Stimulated activated CD4-positive, alpha-beta T cell treated with anti-CD3 and anti-CD28 coated beads, Interleukin-4, amount 100 ng/mL, for 48 hours (primary cell): ENCODE results near the gene PSMA8.
"Not testable (repeated sequence)": the region's sequence is repeated elsewhere in the genome, so short reads cannot be mapped to it uniquely, and the experiment has no call there.

Source experiments
- DNase-seq, 2 donors: peaks; one replicate each; pipeline ENCODE4 v3.0.0-alpha.2; 2020; ENCODE audit warnings: low read depth in 2 of 2

The PSMA8 gene

GRCh38 chr18:26175481-26175880, 41.8 kb downstream of the PSMA8 start:
- DNase-seq: no peak

DNA sequence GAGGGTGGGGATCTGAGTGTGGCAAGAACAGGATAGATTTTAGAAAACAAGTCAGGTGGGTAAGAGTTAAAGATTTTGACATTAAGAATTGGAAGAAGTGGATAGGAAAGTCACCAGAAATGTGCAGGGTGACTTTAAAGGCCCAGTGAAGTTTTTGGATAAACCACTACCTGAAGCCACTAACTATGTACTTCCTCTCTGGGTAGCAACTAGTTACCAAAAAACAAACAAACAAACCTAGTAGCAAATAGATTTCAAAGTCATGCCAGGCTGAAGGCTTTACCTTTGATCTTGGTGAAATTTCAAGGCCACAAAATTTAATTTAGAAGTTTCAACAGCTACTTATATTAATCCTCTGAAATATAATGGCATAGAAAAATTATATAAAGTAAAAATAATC, 42.5 kb downstream of the PSMA8 start:
- no peak for DNase-seq

- DNase-seq: no peak
Measured at GRCh38 chr18:26181343-26181826, 47.7 kb downstream of the PSMA8 start.

DNA sequence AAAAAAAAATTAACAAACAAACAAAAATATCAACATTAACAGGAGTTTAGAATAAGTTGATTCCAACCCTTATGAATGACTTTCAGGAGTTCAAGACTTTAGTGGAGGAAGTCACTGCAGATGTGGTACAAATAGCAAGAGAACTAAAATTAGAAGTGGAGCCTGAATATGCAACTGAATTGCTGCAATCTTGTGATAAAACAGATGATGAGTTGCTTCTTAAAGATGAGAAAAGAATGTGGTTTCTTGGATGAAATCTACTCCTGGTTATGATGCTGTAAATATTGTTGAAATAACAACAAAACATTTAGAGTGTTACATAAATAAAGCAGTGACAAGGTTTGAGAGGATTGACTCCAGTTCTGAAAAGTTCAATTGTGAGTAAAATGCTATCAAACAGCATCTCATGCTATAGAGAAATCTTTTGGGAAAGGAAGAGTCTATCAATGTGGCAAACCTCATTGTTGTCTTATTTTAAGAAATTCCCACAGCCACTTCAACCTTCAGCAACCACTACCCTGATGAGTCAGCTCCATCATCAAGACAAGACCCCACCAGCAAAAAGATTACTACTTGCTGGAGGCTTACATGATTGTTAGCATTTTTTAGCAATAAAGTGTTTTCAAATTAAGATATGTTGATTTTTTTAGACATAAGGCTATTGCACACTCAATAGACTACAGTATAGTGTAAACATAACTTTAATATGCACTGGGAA, 49.9 kb downstream of the PSMA8 start:
- no peak for DNase-seq

GRCh38 chr18:26185267-26185666, 51.6 kb downstream of the PSMA8 start:
- DNase-seq: no peak

DNA sequence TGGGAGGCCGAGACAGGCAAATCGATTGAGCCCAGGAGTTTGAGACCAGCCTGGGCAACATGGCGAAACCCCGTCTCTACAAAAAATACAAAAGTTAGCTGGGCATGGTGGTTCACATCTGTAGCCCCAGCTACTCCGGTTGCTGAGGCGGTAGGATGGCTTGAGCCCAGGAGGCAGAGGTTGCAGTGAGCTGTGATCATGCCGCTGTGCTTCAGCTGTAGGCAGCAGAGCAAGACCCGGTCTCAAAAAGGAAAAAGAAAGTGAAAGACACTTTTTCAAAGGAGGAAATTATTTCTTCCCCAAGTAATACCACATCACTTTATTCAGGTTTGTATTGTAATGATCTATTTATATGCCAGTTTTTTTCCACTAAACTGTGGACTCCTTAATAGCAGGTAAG, 56.8 kb downstream of the PSMA8 start:
- peak; percentile 6 to 10 for DNase-seq

GRCh38 chr18:26192233-26192632, 58.6 kb downstream of the PSMA8 start:
- DNase-seq: no peak

DNA sequence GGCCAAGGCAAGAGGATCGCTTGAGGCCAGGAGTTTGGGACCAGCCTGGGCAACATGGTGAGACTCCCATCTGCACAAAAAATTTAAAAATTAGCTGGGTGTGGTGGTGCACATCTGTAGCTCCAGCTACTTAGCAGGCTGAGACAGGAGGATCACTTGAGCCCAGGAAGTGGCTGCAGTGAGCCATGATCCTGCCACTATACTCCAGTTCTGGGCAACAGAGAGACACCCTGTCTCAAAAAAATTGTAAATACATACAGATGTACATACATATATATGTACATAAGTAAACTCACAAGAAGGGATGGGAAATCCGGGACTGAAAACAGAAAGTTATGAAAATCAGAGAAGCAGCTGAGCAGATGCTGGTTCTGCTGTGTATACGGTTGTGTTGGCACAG, 62.9 kb downstream of the PSMA8 start:
- DNase-seq: no peak

- not testable (repeated sequence) for DNase-seq
Measured at GRCh38 chr18:26202001-26202400, 68.3 kb downstream of the PSMA8 start.

- no peak for DNase-seq
Measured at GRCh38 chr18:26205318-26205717, 71.6 kb downstream of the PSMA8 start.

DNA sequence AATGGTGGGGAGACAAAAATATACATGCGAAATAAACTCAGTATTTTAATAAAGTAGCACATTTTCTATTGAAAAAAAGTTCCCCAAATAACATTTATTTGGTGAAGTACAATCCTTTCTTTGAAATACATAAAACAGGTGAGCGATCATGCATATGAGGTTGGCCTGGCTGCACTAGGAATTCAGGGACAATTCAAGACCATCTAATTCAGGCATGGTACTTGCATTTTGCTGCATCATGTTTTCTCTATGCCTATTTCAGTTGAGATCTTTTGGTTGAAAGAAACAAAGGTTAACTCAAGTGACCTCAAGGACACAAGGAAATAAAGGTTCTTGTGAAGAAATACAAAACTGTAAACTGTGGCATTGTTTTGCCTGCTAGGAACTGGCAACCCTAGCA, 72.8 kb downstream of the PSMA8 start:
- DNase-seq: no peak

DNA sequence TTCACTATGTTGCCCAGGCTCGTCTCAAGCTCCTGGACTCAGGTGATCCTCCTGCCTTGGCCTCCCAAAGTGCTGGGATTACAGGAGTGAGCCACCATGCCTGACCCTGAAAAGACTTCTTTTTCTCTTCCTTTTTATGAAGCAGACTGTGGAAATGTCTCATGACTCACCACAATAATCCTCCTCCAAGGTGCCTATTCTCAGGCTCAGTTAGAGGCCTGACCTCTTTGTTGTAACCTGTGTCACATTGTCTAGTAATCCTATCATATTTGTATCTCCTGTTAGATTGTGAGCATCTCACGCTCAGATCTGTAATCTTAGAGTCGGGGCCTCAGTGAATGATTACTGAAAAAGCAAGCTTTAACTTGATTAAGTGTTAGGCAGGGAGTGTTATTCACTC, 74.3 kb downstream of the PSMA8 start:
- no peak for DNase-seq

- no peak for DNase-seq
Measured at GRCh38 chr18:26208977-26209376, 75.3 kb downstream of the PSMA8 start.

GRCh38 chr18:26210147-26210546, 76.5 kb downstream of the PSMA8 start:
- no peak for DNase-seq

- DNase-seq: peak in 1 of 2 donors; percentile 19
Measured at GRCh38 chr18:26215247-26215970, 81.7 kb downstream of the PSMA8 start.

DNA sequence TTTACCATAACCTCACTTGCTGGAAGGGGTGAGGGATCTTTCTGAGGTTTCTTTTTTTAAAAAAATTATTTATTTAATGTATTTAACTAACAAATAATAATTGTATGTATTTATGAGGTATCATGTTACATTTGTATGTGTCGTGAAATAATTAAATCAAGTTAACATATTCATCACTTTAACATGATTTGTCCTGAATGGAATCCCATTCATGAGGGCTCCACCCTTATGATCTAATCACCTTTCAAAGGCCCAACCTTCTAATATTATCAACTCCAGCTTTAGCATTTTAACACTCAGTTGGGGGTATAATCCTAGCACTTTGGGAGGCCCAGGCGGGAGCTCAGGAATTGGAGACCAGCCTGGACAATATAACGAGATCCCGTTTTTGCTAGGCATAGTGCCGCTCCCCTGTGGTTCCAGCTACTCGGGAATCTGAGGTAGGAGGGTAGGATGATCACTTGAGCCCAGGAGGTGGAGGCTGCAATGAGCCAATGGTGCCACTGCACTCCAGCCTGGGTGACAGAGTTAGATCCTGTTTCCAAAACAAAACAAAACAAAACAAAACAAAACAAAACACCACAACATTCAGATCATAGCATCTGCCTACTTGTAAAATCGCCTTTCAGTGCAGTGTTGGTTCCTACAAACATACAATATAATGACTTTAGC, 91.5 kb downstream of the PSMA8 start:
- no peak for DNase-seq

DNA sequence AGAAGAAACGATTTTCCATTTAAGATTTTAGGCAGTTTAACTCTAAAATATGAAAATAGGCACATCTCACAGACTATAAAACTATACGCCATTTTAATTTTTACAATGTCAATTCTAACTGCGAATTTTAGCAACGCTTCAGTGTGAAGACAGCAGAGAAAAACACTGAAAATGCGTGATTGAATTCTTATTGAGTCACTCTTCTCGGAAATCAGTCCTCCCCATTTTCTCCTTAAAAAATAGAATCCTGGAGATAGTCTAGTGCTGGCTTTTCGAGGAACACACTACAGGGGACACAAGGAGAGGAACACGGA, 92.2 kb downstream of the PSMA8 start:
- no peak for DNase-seq

DNA sequence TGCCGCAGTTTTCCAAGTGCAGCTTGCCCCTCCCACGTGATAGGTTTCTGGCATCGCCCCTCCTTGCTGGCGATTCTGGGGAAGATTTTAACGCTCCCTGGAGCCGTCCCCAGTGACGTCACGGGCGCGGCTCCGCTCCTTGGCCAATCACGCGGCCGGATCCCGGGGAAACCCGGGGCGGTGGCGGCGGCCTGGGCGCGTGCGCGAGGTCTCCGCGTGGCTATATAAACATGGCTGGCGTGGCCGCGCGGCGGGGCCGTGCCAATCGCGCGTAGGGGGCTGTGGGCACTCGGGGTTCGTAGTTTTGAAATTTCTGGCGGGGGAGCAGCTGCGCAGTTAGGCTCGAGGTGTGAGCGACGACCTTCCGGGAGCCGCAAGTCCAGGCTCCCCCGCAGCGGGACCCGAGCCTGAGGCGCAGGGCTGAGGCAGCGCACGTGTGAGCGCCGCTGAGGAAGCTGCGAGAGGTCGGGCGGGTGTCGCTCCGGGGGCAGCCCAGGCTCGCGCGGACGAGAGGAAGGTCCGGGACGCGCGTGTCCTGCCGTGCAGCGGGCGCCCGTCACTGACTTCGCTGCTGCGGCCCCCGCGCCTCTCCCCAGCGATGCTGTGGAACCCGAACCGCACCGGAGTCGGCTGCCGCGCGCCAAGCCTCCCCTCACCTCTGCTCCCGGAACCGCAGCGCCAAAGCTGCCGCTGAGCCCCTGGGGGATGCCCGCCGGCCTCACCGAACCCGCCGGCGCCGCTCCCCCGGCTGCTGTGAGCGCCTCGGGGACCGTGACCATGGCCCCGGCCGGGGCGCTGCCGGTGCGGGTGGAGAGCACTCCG, 92.8 kb downstream of the PSMA8 start, which contains the start of gene TAF4B:
Gene TAF4B (plus strand): TSS at position 217 of the 822 bp plus-strand sequence. CDS start 489 bp downstream, at position 706.
- peak; percentile 94 for DNase-seq

GRCh38 chr18:26227051-26227670, 93.5 kb downstream of the PSMA8 start:
- no peak for DNase-seq

- DNase-seq: no peak
Measured at GRCh38 chr18:26228562-26229260, 95.0 kb downstream of the PSMA8 start.

DNA sequence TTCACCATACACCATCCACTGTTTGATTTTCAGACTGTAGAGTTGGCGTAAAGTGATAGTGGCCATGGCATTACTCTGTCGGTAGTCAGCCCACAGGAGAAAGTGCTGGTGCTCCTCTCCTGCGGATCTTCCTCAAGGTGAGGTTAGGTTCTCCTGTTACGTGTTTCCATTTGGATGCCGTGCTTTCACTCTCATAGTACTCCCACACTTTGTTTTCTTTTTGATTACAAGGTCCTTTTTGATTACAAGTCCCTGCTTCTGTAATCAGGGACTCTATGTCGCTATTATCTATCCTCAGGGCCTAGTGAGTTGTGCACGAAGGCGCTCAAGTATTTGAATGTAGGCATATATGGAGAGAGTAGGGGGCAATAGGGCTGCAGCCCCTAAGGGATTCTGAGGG, 96.8 kb downstream of the PSMA8 start:
- no peak for DNase-seq
